Fibroblast of the aortic adventitia (primary cell): Measurements from ENCODE around the gene ACVR1. TPM values are rescaled to one million over a fixed set of nuclear protein-coding genes. Genes with fewer than 3 reads are reported as not detected.

Experiments used
- DNase-seq: peaks from one replicate; pipeline ENCODE4 v3.0.0-alpha.2; 2010; ENCODE audit warnings: low read depth
- H3K4me3 ChIP-seq: 2 replicates; pipeline ENCODE4 v1.5.1; 2011; ENCODE audit warnings: low read depth, mild to moderate bottlenecking, control low read depth, low read length, moderate library complexity
- total RNA-seq: library from RNA; depleted of rRNA; stranded (reverse); fragments of >200 nt; gene quantifications from 2 replicates; pipeline ENCODE4 v1.2.3, GENCODE V29; 2012; ENCODE audit warnings: low replicate concordance
- TF ChIP-seq, protein P1 (sequence below): IDR thresholded peaks from 2 replicates; pipeline ENCODE4 v1.5.1; 2011; ENCODE audit warnings: mild to moderate bottlenecking, low read length, control low read depth, inconsistent platforms; ENCODE audit not compliant: insufficient read depth

Gene ACVR1
- total RNA-seq, 1 donor = 32.9 TPM

- TF ChIP-seq, protein P1, sequence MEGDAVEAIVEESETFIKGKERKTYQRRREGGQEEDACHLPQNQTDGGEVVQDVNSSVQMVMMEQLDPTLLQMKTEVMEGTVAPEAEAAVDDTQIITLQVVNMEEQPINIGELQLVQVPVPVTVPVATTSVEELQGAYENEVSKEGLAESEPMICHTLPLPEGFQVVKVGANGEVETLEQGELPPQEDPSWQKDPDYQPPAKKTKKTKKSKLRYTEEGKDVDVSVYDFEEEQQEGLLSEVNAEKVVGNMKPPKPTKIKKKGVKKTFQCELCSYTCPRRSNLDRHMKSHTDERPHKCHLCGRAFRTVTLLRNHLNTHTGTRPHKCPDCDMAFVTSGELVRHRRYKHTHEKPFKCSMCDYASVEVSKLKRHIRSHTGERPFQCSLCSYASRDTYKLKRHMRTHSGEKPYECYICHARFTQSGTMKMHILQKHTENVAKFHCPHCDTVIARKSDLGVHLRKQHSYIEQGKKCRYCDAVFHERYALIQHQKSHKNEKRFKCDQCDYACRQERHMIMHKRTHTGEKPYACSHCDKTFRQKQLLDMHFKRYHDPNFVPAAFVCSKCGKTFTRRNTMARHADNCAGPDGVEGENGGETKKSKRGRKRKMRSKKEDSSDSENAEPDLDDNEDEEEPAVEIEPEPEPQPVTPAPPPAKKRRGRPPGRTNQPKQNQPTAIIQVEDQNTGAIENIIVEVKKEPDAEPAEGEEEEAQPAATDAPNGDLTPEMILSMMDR = no peak
Measured at GRCh38 chr2:157864857-157865430, 11.2 kb downstream of the ACVR1 start.

DNA sequence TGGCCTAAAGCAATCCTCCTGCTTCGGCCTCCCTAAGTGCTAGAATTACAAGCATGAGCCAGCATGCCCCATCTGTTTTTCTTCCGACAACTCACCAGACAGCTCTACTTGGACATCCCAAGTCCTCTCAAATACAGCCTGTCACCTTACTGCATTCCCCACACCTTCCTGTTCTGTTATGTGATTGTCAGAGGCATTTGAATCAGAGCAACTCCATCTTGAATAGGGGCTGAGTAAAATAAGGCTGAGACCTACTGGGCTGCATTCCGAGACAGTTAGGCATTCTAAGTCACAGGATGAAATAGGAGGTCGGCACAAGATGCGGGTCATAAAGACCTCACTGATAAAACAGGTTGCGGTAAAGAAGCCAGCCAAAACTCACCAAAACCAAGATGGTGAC, 17.3 kb downstream of the ACVR1 start:
- DNase-seq = no peak
- TF ChIP-seq, protein P1 = no peak
- H3K4me3 ChIP-seq = no peak overlapping the region

More at GRCh38 chr2:157864857-157865430, 11.2 kb downstream of the ACVR1 start:
- H3K4me3 ChIP-seq = no peak overlapping the region
- DNase-seq = no peak

GRCh38 chr2:157857881-157858280, 18.2 kb downstream of the ACVR1 start:
- H3K4me3 ChIP-seq = no peak overlapping the region
- DNase-seq = peak; percentile 47
- TF ChIP-seq, protein P1 = no peak

DNA sequence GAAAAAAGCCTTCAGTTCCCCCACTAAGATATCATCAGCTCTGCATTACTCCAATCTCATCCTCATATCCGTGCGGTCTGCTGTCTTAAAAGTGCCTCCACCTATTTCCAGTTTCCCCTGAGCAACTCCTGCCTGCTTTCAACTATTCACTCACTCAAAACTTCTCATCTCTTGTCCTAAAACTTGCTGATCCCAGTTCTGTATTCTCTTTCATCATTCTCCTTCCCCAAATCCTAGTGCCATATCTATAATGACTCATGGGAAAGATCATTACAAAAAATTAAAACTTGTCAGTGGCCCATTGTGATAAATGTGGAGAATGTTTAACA, 20.0 kb downstream of the ACVR1 start:
- TF ChIP-seq, protein P1 = no peak
- DNase-seq = peak; percentile 43
- no peak overlapping the region for H3K4me3 ChIP-seq

GRCh38 chr2:157853820-157854219, 22.3 kb downstream of the ACVR1 start:
- no peak for DNase-seq
- TF ChIP-seq, protein P1 = no peak
- no peak overlapping the region for H3K4me3 ChIP-seq

DNA sequence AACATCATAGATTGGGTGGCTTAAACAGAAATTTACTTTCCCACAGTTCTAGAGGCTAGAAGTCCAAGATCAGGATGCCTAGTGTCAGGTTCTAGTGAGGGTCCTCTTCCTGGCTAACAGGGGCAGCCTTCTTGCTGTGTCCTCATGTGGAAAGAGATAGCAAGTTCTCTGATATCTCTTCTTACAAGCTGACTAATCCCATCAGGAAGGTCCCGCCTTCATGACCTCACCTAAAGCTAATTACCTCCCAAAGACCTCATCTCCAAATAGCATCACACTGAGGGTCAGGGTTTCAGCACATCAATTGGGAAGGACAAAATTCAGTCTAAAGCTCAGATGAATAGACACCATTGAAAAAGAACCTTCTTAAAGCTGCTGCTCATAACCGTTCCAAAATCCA, 22.9 kb downstream of the ACVR1 start:
- no peak for DNase-seq
- TF ChIP-seq, protein P1 = no peak
- H3K4me3 ChIP-seq = no peak overlapping the region

GRCh38 chr2:157849591-157849990, 26.5 kb downstream of the ACVR1 start:
- no peak overlapping the region for H3K4me3 ChIP-seq
- no peak for DNase-seq
- TF ChIP-seq, protein P1 = no peak
